NCI-H128 (cell line): ENCODE results near the gene ATP9B.
"Not testable (repeated sequence)": the region's sequence is repeated elsewhere in the genome, so short reads cannot be mapped to it uniquely, and the experiment has no call there.

Experiments
- DNase-seq: peaks from one replicate; lab custom pipeline; 2025; ENCODE audit not compliant: unreplicated experiment; lab: John Stamatoyannopoulos, UW

The ATP9B gene

GRCh38 chr18:79070486-79070885 is 1.3 kb downstream of the ATP9B start:
- DNase-seq = no peak

- no peak for DNase-seq
Measured at GRCh38 chr18:79071037-79071436, 1.8 kb downstream of the ATP9B start.

GRCh38 chr18:79071503-79072210 is 2.5 kb downstream of the ATP9B start:
- no peak for DNase-seq

- not testable (repeated sequence) for DNase-seq
Measured at GRCh38 chr18:79072655-79073054, 3.5 kb downstream of the ATP9B start.

- no peak for DNase-seq
Measured at GRCh38 chr18:79077181-79077580, 8.0 kb downstream of the ATP9B start.

GRCh38 chr18:79078791-79079190 is 9.6 kb downstream of the ATP9B start:
- not testable (repeated sequence) for DNase-seq

- no peak for DNase-seq
Measured at GRCh38 chr18:79092874-79093273, 23.7 kb downstream of the ATP9B start.

GRCh38 chr18:79093986-79094385 is 24.8 kb downstream of the ATP9B start:
- no peak for DNase-seq

- no peak for DNase-seq
Measured at GRCh38 chr18:79095216-79095615, 26.0 kb downstream of the ATP9B start.

- DNase-seq = no peak
Measured at GRCh38 chr18:79100944-79101343, 31.8 kb downstream of the ATP9B start.

GRCh38 chr18:79102886-79103285 is 33.7 kb downstream of the ATP9B start:
- DNase-seq = no peak

- no peak for DNase-seq
Measured at GRCh38 chr18:79104137-79104536, 34.9 kb downstream of the ATP9B start.

- no peak for DNase-seq
Measured at GRCh38 chr18:79105455-79105854, 36.3 kb downstream of the ATP9B start.

GRCh38 chr18:79106084-79106483 is 36.9 kb downstream of the ATP9B start:
- no peak for DNase-seq

GRCh38 chr18:79107886-79108285 is 38.7 kb downstream of the ATP9B start:
- no peak for DNase-seq

- DNase-seq = no peak
Measured at GRCh38 chr18:79108549-79109215, 39.5 kb downstream of the ATP9B start.

GRCh38 chr18:79111483-79111882 is 42.3 kb downstream of the ATP9B start:
- DNase-seq = no peak

GRCh38 chr18:79117385-79117784 is 48.2 kb downstream of the ATP9B start:
- no peak for DNase-seq

GRCh38 chr18:79117788-79118187 is 48.6 kb downstream of the ATP9B start:
- no peak for DNase-seq

GRCh38 chr18:79118797-79119196 is 49.6 kb downstream of the ATP9B start:
- DNase-seq = no peak

GRCh38 chr18:79121746-79122474 is 52.7 kb downstream of the ATP9B start:
- DNase-seq = no peak

- DNase-seq = no peak
Measured at GRCh38 chr18:79123948-79124347, 54.8 kb downstream of the ATP9B start.
